HT1080 (cell line): ENCODE results near the gene CACNA2D3. TPM values are rescaled to one million over a fixed set of nuclear protein-coding genes. Genes with fewer than 3 reads are reported as not detected.

ENCODE experiments used
- DNase-seq: peaks from one replicate; pipeline ENCODE4 v3.0.0-alpha.2; 2015; ENCODE audit warnings: low read depth
- total RNA-seq: library from RNA; depleted of rRNA; stranded (reverse); fragments of >200 nt; shearing (Covaris generic); gene quantifications from 2 replicates; pipeline ENCODE4 v1.2.3, GENCODE V29; 2014

Gene CACNA2D3
- total RNA-seq, 1 experiment from 2014 or later, result 0.14 TPM

DNA sequence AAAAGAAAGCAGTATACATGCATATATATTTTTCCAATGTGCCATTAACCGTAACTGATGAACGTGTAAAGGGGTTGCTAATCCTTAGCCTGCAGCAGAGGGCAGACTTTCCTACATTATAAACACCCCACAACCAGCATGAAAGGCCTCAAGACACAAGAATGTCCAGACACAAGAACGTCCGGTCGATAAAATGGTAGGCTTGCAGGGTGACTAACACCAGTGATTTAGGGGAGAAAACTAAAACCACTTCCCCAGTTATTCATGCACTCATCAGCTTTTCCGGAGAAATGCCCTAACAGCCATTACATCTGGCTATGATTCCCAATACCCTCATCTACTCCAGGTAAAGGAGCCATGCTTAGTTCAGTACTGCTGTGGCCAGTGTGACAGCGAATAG, 748.1 kb downstream of the CACNA2D3 start:
- peak; percentile 95 for DNase-seq

DNA sequence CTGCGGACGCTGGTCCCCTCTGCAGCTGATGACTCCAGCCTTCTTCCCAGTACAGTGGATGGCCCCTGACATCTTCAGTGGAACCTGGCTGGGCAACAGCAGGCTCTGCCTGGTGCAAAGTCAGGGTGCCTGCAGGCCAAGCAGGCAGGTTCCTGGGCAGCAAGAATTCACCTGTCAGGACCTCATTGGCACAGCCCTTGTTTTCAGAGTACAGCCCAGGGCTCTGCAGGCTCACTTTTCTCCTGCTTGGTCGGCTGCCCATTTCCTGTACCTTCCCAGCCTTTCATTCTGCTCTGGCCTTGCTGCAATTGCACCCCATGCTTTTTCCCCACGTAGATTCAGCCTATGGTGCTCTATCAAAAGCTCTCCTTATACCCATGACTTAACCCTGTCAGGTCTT, 749.5 kb downstream of the CACNA2D3 start:
- DNase-seq, result no peak

DNA sequence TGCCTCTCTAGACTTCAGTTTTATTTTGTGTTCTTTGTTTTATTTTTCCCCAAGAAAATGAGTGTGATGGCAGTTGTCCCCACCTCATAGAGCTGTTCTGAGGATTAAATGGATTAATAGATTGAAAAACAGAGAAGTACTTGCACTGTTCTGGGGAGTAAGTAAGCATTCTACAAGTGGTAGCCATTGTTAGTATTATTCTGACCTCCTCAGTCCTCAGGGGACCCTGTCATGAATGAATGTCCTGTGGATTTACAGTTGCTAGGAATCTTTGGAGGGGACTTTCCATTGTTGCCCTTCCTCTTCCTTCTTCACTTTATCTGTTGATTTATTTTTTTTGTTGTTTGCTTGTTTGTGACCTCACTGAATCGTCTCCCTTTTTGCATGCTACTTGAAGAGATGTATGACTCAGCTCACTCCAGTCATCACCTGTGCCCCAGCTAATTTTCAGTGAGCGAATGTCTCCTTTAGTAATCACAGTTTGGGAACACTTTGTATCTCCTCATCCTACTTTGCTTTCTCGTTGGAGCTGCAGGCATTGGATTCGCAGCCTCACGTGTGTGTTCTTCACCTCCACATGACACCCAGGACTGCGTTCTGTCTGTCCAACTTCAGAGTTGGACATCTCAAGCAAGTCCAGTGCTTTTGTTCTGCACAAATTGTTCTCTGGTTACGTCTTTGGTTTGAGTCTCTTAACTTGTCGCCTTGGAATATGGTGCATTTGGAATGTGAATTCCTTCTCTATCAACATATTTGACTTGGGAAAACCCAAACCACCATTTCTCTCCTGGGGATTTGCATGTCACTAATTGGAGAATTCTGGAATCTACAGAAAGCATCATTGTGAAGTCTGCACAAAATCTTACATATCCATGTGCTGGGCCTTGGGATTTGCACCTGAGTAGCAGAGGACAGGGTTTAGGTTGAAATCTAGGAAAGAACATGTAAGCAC, 751.0 kb downstream of the CACNA2D3 start:
- DNase-seq, result no peak

DNA sequence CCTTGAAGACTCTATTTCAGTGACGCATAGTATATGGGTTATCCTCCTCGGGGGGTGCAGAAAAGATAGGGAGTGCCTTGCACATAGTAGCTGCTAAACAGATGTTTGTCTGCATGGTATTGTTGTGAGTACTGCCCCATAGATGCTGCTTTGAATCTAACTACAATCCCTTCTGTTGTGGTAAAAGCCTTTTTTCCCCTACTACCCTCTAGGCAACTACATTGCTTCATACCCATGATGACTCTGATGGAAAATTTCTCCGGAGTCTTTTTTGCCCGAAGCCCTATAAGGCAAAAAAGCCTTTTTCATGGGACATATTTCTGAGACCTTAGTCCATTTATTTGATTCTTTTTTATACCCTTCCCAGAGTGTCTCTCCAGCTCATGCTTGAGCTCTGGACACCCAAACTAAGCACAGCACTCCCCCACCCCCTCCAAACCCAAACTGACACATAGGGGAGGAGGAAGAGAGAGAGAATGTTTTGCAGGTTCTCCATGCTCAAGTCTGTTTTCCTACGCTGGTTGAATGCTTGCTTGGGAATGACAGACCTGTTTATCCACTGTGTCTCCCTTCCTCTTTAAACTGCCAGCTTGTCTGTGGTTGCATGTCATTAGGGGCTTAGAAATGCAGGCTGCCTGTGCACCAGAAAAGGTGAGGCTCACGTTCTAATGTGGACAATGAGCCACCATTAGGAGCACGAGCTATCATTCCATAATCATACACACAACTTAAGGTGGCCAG, 752.6 kb downstream of the CACNA2D3 start:
- DNase-seq, result no peak

DNA sequence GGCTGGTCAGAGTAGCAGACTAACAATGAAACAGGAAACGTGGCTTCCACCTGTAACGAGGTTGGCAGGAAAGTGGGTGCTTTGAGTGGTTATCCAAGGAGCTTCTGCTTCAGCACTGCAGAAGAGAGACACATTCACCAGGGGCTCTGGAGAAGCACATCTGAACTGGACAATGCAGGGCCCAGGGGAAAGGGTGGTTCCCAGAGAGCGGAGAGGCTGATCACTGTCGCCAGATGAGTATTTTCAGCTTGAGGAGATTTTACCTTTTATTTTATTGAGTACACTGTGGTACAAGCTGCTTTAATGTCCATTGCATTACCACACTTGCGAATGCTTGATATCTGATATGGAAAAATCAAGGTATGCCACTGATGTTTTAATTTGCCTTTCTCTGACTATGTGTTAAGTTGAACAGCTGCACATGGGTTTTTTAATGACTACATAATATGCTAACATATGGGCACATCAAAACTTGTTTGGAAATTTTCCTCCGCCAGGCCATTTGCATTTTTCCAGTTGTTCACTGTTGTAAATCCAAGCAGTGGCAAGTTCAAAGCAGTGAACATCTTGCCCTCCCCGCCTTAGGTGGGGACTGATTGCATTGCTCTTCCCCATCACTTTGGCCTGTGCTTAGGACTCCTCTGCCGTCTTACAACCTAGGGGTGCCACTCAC, 753.4 kb downstream of the CACNA2D3 start:
- DNase-seq, result no peak

DNA sequence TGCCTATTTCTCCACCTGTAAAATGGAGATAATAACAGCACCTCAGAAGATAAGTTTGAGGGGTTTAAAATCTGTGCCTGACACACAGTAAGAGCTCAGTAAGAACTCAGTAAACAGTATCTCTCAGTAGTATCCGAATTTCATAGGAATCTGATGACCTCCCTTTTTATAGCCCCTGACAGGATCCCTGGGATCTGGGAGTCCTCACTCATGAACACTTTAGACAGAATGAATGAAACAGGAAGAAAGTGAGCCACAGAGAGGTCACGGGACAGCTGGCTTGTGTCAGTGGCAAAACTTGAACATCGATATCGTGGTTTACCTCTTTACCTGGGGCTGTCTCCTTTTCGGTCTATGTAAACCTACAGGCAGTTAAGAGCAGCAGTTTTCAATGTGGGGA, 754.3 kb downstream of the CACNA2D3 start:
- DNase-seq, result no peak

DNA sequence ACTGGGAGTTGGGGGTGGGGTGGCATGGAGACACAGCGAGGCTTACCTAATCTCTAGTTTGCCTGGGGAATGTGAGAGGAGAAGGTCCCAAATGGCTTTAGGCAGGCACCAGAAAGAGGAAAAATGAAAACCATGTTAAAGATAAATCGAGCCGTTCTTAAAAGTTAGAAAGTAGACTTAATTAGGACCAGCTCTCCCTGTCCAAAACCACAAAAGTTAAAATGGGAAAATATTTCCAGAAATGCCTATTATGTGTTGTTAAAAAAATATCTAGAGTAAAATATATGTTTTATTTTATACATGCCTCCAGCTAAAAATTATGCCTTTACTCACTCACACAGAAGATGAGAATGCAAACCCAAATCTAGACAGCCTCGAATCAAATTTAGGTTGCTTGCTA, 755.4 kb downstream of the CACNA2D3 start:
- no peak for DNase-seq

DNA sequence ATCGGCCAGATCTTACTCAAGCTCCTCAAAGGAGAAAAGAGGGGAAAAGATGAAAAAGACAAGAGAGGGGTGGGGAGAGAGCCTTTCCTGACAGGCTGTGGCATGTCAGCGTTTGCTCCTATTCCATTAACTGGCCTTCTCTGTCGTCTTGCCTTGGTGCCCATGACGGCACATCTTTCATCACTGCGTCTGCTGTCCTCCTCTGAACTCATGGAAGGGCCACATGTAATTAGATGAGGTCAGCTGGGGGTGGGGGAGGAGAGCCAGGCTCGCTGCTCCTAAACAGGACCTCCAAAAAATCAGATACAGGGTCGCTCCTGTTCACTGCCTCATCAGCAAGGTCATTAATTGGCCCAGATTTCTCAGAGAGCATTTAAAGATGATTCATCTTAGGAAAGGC, 755.8 kb downstream of the CACNA2D3 start:
- DNase-seq, result no peak

DNA sequence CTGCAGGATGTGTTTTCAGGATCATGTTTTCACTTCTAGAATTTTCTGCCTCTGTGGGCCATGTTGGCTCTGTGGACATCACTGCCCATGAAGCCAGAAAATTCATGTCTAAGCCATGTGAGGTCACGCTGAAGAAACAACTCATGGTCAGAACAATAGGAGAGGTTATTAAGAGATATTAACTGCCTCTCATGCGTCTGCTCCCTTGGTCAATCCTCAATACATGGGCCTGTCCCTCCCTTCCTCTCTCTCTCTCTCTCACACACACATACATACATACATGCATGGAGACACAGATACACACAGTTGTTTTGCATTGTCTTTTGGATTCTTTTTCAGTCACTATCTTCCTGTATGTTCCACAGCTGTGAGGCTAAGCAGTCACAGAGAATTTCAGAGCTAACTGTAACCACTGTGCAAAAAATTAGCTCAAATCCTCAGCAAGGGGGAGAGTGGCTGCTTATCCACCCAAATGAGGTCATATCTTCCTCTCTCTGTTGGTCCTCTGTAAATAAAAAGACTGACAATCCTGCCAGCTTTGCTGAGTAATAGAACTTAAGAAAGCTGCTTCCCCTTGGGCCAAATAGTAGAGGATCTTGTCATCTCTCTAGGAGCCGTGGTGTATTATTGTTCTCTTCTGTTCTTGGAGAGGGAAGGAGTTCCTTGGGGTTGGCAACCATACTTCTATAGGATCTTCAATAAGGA, 759.9 kb downstream of the CACNA2D3 start:
- DNase-seq, result peak; percentile 89

DNA sequence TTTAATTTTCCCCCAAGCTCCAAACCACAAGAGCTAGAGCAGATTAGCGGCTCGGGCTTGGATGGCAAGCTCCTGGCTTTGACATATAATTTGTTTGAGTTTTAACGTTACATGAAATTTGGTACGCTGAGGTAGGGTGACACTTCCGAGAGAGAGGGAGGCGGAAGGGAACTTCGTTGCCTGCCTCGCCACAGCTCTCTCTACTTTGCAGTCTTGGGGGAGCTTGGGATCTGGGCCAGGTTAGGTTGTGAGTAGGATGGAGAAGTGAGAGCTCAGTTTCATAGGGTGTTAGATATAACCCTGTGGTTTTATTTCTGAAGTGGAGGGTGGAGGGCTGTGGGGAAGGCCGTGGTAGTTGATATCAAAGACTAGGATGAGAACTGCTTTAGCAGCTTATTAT, 765.8 kb downstream of the CACNA2D3 start:
- DNase-seq, result no peak

DNA sequence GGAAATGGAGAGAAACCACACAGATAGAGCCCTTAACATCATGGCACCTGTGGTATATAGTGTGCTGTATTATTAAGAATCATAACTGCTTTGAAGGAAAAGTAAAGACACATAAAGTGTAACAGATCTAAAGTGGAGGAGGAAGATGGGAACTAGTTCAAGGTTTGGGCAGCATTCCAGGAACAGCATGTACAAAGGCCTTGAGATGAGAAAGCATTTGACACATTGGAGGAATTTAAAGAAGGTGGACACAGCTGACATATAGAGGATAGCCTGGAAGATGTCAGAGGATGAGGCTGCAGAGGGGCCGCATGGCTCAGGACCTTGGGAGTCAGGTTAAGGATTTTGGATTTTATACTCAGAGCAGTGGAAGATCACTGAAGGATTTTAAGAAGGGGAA, 766.5 kb downstream of the CACNA2D3 start:
- DNase-seq, result no peak

DNA sequence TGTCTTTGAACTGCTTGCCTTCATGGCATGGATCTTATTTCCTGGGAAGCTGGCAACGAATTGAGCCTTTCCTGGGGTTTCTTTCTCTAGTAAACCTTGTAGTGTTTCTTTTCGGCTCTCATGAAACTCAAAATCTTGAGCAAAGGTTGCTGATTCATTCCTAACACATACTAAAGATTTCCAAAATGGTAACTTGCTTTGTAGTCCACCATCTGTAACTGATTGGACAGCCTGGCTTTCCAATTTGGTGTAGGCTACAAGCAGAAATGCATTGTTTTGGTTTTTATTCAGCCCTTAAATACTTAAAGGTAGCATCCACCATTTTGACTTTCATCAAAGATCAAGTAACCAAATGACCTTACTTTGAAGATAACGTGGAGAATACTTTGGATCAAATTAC, 767.4 kb downstream of the CACNA2D3 start:
- no peak for DNase-seq

DNA sequence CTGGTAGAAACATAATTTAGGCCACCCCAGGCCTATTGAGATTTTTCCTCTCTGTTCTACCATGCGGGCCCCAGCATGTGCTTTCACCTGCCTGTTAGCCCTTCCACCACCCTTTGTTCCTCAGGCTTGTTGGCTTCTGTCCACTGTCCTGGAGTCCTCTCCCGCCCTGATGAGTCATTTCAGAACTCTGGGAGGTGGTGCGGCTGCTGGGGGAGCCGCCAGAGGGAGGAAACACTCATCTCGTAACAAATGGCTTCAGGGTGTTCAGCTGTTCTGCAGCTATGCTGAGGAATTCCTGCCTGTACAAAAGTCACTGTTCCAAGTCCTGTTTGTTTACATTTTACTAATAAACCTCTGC, 769.2 kb downstream of the CACNA2D3 start:
- peak; percentile 94 for DNase-seq

DNA sequence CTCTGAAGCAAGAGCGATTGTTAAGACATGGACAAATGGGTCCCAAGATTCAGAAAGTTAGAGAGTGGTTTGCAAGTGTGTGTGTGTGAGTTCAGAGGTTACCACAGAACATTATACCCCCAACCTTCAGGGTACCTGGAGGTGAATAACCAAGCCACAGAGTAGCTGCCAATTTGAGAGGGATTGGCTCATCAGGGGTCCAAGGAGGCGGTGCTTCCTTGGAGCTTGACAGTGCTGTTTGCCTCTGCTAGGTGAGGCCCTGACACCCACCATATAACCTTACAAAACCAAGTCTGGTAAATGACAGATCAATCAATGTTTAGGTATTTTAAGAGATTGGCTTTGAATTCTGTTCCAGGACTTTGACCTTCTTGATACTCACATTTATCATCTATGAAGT, 769.8 kb downstream of the CACNA2D3 start:
- DNase-seq, result no peak

DNA sequence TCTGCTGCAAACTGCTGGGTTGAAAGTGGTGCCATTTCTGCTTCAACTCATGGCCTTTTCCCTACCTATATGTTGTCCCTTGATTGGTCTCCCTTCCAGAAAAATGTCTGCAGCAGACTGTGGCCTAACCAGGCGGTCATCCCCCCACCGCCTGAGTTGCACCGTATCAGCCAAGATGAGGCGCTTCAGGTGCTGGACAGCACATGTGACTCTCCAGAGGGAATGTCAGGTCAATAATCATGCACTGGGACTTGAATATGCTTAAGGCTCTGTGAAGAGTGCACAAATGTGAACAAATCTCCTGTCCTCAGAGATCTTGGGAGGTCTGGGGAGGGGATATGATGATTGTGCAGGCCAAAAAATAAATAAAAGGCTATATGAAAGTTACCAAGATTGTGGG, 773.3 kb downstream of the CACNA2D3 start:
- no peak for DNase-seq

DNA sequence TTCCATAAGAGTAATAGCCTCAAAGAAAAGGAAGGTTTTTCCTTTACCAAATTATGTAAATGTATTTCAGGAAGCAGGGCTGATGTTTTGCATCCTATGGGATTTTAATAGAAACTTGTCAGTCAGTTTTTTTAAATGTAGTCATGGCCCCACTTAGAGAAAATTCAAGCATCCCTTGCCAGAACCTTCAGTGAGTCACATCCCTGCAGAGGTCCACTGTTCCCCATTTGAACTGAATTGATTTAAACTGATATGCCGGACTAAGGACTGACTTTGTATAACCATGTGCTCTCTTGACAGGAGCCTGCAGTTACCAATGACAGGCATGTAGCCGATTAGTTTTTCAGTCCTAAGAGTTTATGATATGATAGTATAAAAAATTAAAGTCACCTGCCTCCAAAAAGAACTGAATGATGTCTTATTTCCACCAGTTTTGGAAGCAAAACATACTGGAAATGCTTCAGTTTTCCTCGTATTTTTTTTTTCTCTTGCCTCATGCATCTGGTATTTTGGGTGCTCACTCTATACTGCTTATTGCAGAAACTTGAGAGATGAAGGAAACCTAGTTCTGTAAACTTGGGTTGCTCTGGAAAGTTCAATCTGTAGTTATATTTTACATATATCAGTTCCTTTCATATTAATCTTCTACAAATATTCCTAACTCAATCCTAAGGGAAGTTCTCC, 774.8 kb downstream of the CACNA2D3 start:
- DNase-seq, result peak; percentile 60

DNA sequence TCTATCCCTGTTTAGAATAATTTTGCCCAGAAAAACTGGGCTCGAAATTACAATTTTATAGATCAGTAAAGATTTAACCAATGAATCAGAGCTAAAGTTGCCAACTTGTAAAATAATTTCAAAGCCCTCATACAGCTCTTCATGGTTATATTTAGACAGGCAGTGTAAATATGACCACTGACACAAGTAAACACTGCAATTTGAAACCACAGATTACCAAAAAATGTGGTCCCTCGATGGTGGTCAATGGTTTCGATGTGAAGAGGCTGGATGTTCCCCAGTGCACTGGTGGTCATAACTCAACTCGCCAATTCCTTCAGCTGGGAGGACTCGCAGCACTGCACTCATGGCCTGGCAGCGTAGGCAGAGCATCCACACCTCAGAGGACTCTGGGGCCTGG, 776.9 kb downstream of the CACNA2D3 start:
- DNase-seq, result no peak

DNA sequence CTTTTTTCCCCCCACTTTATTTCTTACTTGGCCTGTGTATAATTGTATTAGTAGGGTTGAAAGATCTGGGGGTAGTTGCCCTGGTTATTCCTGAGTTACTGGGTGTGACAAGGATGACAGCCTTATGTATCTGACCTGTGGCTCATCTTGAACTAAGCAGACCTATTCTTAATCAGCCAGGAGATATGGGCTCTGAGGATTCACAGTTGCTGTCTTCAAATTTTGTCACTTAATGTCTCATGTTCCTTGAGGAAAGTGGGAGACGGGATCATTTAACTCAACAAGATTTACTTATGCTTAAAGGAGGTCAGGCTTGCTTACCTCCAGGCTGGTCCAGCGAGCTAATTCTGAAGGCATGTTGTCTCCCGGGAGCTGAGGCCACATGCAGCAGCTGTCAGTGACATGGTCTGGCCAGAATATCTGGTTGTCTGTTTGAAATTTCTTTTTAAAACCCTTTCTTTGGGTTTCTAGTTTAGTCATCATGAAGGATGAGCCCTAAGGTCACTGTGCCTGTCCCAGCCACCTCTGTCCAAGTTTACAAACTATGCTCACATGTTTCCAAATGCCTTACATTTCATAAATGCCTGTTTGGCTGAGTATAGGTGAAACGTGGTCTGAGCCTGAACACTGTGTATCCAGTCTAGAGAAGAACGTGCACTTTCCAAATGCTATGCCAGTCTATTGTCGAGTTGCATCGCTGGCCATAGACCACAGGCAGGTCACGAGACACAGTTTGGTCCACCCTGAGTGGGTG, 778.7 kb downstream of the CACNA2D3 start:
- DNase-seq, result no peak

DNA sequence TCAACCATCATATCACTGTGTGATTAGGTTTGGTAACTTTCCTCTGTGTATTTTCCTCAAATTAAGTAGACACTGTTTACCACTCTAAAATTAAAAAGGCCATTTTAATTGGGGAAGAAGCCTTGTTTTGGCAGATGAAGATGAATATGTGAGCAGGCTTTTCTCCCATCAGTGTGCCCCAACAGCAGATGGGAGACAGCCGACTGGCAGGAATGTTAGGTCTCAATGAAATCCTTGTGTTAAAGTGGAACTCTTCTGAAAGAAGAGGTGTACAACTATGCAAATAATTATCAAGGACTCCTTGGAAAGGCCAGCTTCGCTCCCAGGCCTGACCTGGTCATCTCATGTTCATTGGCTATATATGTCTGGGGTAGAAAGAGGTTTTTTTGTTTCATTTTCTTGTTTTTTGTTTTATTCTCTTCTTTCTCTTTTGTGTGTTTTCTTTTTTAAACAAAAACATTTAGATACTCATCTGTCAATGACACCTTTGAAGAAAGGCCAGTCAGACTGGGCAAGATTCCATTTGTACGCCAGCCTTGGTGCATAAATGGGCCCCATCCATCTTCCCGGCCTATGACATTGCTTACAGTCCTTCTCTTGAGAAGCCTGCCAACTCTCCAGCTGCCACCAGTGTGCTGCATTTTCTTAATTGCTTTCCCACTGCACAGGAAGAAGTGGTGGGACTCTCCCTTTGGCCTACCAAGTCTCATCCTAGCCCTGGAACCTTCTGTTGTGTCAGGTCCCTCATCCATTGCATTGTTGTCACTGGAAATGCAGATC, 779.7 kb downstream of the CACNA2D3 start:
- DNase-seq, result no peak
